Hepatocyte (in vitro differentiated cells): ENCODE results near the gene TET2. TPM values are rescaled to one million over a fixed set of nuclear protein-coding genes. Genes with fewer than 3 reads are reported as not detected.

Source experiments
- DNase-seq: peaks from one replicate; pipeline ENCODE4 v3.0.0-alpha.2; 2016; ENCODE audit warnings: low spot score
- H2AFZ ChIP-seq: fragments of 200-600 bp; sonication (generic); 2 replicates; pipeline ENCODE4 v1.6.0; 2016; ENCODE audit warnings: antibody characterized with exemption, mild to moderate bottlenecking
- H3K27ac ChIP-seq: fragments of 200-600 bp; sonication (generic); 2 replicates; pipeline ENCODE4 v1.5.1; 2016; ENCODE audit warnings: mild to moderate bottlenecking
- H3K27me3 ChIP-seq: fragments of 200-600 bp; sonication (generic); 2 replicates; pipeline ENCODE4 v1.6.1; 2016
- H3K36me3 ChIP-seq: fragments of 200-600 bp; sonication (generic); replicated peaks from 2 replicates; pipeline ENCODE4 v1.5.1; 2016; ENCODE audit warnings: low read depth; ENCODE audit not compliant: insufficient read depth
- H3K4me1 ChIP-seq: fragments of 200-600 bp; sonication (generic); 2 replicates; pipeline ENCODE4 v1.5.1; 2016; ENCODE audit warnings: mild to moderate bottlenecking, moderate library complexity; ENCODE audit not compliant: insufficient read depth
- H3K4me2 ChIP-seq: fragments of 200-600 bp; sonication (generic); 2 replicates; pipeline ENCODE4 v1.6.0; 2016
- H3K4me3 ChIP-seq: fragments of 200-600 bp; sonication (generic); 2 replicates; pipeline ENCODE4 v1.5.1; 2016; ENCODE audit warnings: mild to moderate bottlenecking
- H3K79me2 ChIP-seq: fragments of 200-600 bp; sonication (generic); 2 replicates; pipeline ENCODE4 v1.6.0; 2017; ENCODE audit warnings: mild to moderate bottlenecking
- H3K9me2 ChIP-seq: fragments of 200-600 bp; sonication (generic); replicated peaks from 2 replicates; pipeline ENCODE4 v1.6.0; 2017; ENCODE audit warnings: mild to moderate bottlenecking; ENCODE audit not compliant: insufficient read depth
- H3K9me3 ChIP-seq: fragments of 200-600 bp; sonication (generic); 2 replicates; pipeline ENCODE4 v1.5.1; 2016; ENCODE audit warnings: low read depth, mild to moderate bottlenecking
- H4K20me1 ChIP-seq: fragments of 200-600 bp; sonication (generic); 2 replicates; pipeline ENCODE4 v1.6.0; 2016; ENCODE audit warnings: mild to moderate bottlenecking; ENCODE audit not compliant: insufficient read depth, poor library complexity, severe bottlenecking
- EZH2 ChIP-seq: fragments of 200-600 bp; sonication (generic); IDR thresholded peaks from 2 replicates; pipeline ENCODE4 v1.6.1; 2016; ENCODE audit warnings: antibody characterized with exemption, mild to moderate bottlenecking, borderline replicate concordance
- EZH2phosphoT487 ChIP-seq: fragments of 200-600 bp; sonication (generic); IDR thresholded peaks from one replicate; pipeline ENCODE4 v1.6.1; 2018; ENCODE audit warnings: antibody characterized with exemption, mild to moderate bottlenecking, low read depth, moderate library complexity; ENCODE audit not compliant: unreplicated experiment, severe bottlenecking
- WGBS: methylation state at CpG from one replicate; pipeline ENCODE4 v1.1.6; 2016; ENCODE audit warnings: low lambda C conversion rate; ENCODE audit errors: missing lambda C conversion rate; 5-methylcytosine and 5-hydroxymethylcytosine counted together
- polyA plus RNA-seq: library from polyadenylated mRNA; unstranded; fragments of >200 nt; fragmentation: Nextera tagmentation; extraction: Ambion mirVana; gene quantifications from 2 replicates; pipeline ENCODE4 v1.2.1, GENCODE V29; 2016
- total RNA-seq: library from RNA; depleted of rRNA; stranded (reverse); fragments of >200 nt; gene quantifications from 2 replicates; pipeline ENCODE4 v1.2.3, GENCODE V29; 2014
- TF ChIP-seq, protein P1 (sequence below): fragments of 200-600 bp; sonication (generic); IDR thresholded peaks from 2 replicates; pipeline ENCODE4 v1.5.1; 2016; ENCODE audit warnings: antibody characterized with exemption, mild to moderate bottlenecking; ENCODE audit not compliant: poor library complexity

The TET2 gene
- total and polyA plus RNA-seq, 2 experiments from 2014 or later, result 5.5 to 15.5 TPM

DNA sequence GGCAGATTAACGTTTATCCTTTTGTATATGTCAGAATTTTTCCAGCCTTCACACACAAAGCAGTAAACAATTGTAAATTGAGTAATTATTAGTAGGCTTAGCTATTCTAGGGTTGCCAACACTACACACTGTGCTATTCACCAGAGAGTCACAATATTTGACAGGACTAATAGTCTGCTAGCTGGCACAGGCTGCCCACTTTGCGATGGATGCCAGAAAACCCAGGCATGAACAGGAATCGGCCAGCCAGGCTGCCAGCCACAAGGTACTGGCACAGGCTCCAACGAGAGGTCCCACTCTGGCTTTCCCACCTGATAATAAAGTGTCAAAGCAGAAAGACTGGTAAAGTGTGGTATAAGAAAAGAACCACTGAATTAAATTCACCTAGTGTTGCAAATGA, 94.8 kb downstream of the TET2 start:
- Histone ChIP-seq H3K4me2 (no peak overlapping the region), H2AFZ (no peak overlapping the region), H3K27me3 (no peaks in the 10 kb centered on the region), H3K36me3 (no peaks in the 10 kb centered on the region), H3K27ac (no peak overlapping the region), H4K20me1 (no peaks in the 10 kb centered on the region), H3K4me3 (no peak overlapping the region), H3K79me2 (peaks cover 3% of the 10 kb centered on the region), H3K4me1 (peaks cover 4% of the 10 kb centered on the region), H3K9me2 (no peaks in the 10 kb centered on the region), H3K9me3 (no peaks in the 10 kb centered on the region)
- TF ChIP-seq EZH2, result no peak
- TF ChIP-seq, protein P1, sequence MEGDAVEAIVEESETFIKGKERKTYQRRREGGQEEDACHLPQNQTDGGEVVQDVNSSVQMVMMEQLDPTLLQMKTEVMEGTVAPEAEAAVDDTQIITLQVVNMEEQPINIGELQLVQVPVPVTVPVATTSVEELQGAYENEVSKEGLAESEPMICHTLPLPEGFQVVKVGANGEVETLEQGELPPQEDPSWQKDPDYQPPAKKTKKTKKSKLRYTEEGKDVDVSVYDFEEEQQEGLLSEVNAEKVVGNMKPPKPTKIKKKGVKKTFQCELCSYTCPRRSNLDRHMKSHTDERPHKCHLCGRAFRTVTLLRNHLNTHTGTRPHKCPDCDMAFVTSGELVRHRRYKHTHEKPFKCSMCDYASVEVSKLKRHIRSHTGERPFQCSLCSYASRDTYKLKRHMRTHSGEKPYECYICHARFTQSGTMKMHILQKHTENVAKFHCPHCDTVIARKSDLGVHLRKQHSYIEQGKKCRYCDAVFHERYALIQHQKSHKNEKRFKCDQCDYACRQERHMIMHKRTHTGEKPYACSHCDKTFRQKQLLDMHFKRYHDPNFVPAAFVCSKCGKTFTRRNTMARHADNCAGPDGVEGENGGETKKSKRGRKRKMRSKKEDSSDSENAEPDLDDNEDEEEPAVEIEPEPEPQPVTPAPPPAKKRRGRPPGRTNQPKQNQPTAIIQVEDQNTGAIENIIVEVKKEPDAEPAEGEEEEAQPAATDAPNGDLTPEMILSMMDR, result no peak
- TF ChIP-seq EZH2phosphoT487, result no peak
- no peak for DNase-seq
- 92% methylated on average over 4 of the region's 4 CpGs for WGBS

DNA sequence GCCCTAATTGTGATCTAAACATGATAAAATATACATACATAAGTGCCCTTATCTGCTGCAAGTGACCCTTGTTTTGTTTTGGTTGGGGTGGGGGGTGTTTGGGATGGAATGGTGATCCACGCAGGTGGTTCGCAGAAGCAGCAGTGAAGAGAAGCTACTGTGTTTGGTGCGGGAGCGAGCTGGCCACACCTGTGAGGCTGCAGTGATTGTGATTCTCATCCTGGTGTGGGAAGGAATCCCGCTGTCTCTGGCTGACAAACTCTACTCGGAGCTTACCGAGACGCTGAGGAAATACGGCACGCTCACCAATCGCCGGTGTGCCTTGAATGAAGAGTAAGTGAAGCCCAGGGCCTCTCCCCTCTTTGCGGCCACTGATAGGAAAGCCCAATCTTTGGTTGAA, 96.8 kb downstream of the TET2 start:
- H3K4me3 ChIP-seq, result no peak overlapping the region
- H3K27ac ChIP-seq, result no peak overlapping the region
- no peak overlapping the region for H2AFZ ChIP-seq
- no peaks in the 10 kb centered on the region for H3K27me3 ChIP-seq
- H3K9me3 ChIP-seq, result no peaks in the 10 kb centered on the region
- no peak for TF ChIP-seq EZH2phosphoT487
- TF ChIP-seq EZH2, result no peak
- DNase-seq, result no peak
- no peaks in the 10 kb centered on the region for H4K20me1 ChIP-seq
- no peaks in the 10 kb centered on the region for H3K9me2 ChIP-seq
- H3K36me3 ChIP-seq, result no peaks in the 10 kb centered on the region
- no peak overlapping the region for H3K4me2 ChIP-seq
- no peaks in the 10 kb centered on the region for H3K4me1 ChIP-seq
- peaks cover 3% of the 10 kb centered on the region for H3K79me2 ChIP-seq
- 98% methylated on average over 13 of the region's 13 CpGs for WGBS

DNA sequence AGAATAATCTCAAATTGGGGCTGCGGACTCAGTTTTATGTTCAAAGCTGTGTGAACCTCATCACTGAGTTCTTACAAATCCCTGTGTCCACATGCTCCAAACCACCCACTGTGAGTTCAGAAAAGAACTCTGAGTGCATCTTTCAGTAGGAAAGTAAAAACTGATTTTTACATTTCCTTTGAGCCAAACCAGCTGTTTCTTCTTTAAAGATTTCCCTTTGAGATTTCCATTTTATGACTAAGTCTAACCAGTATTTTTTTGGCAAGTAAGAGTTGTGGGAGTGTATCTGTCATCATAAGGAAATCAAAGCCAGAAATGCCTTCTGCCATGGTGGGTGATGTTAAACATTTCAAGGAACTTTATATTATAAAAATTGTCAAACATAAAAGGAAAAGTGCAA, 100.0 kb downstream of the TET2 start:
- no peaks in the 10 kb centered on the region for H3K36me3 ChIP-seq
- no peaks in the 10 kb centered on the region for H3K27me3 ChIP-seq
- no peaks in the 10 kb centered on the region for H3K9me2 ChIP-seq
- H3K4me2 ChIP-seq, result no peak overlapping the region
- no peaks in the 10 kb centered on the region for H3K4me1 ChIP-seq
- no peak for TF ChIP-seq EZH2
- TF ChIP-seq, protein P1, result no peak
- TF ChIP-seq EZH2phosphoT487, result no peak
- no peak overlapping the region for H3K27ac ChIP-seq
- 79% methylated on average over 1 of the region's 1 CpG for WGBS
- H4K20me1 ChIP-seq, result no peaks in the 10 kb centered on the region
- no peak overlapping the region for H2AFZ ChIP-seq
- no peak for DNase-seq
- no peaks in the 10 kb centered on the region for H3K9me3 ChIP-seq
- no peak overlapping the region for H3K4me3 ChIP-seq
- no peaks in the 10 kb centered on the region for H3K79me2 ChIP-seq

DNA sequence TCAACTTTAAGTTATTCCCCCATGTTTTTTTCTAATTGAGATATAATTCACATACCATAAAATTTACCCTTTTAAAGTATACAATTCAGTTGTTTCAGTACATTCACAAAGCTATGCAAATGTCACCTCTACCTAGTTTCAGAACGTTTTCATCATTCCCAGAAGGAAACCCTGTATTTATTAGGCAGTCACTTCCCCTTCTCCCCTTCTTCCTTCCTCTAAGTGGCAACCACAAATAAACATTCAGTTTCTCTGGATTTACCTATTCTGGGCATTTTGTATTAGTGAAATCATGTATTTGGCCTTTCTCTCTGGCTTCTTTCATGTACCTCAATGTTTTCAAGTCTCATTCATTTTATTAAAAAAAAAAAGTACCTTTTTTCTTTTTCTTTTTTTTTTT, 101.9 kb downstream of the TET2 start:
- Histone ChIP-seq H3K27me3 (no peaks in the 10 kb centered on the region), H3K79me2 (no peaks in the 10 kb centered on the region), H3K9me2 (no peaks in the 10 kb centered on the region), H3K36me3 (no peaks in the 10 kb centered on the region), H3K4me2 (no peak overlapping the region), H3K27ac (no peak overlapping the region), H3K9me3 (no peaks in the 10 kb centered on the region), H2AFZ (no peak overlapping the region), H3K4me1 (no peaks in the 10 kb centered on the region), H4K20me1 (no peaks in the 10 kb centered on the region), H3K4me3 (no peak overlapping the region)
- WGBS, result 59% methylated on average over 1 of the region's 1 CpG
- no peak for TF ChIP-seq EZH2
- TF ChIP-seq EZH2phosphoT487, result no peak
- TF ChIP-seq, protein P1, result no peak
- DNase-seq, result no peak
